ENCODE data around the gene IL1F10. TPM values are rescaled to one million over a fixed set of nuclear protein-coding genes. Genes with fewer than 3 reads are reported as not detected.

IL1F10 gene
- total and polyA plus RNA-seq, 2 donors (not counting 3 experiments of a cell fraction or from before 2014, with no cell fraction given) = not detected

DNA sequence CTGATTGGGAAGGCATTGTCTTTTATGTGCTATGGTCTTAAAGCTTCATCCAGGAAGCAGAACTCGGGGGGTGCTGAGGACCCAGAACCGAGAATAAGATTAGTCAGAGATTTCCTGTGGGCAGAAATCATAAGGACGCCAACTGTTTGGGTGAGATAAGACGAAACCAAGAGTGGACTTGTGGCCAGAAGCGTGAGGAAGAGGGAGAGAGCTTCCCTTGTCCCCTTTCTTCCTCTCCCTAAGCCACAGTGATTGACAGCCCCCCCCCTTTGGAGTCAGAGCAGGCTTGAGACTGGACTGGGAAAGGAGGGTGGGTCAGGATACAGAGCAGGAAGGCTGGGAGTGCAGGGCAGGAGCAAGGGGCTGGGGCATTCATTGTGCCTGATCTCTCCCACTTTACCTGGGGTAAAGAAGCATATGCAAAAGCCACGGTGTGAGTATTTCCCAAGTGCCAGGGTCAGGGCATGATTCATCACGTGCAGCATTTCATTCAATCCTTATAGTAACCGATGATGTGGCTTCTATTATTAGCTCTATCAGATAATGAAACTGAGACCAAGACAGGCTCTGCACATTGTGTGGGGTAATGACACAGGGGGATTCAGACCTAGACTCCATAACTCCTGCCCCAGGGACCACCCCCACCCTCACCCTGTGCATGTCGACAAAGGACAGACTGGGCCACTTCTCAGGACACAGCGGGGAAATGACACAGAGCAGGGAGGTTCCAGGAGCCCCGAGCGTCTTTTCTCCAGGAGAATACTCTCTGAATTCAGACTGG, 56.6 kb downstream of the IL1F10 start:
- Histone ChIP-seq H3K4me1 (ENCODE audit: control insufficient read depth, extremely low read depth, insufficient read depth, low read length) (peaks cover 11% of the 10 kb centered on the region), H3K9me1 (replicated peaks; ENCODE audit: control insufficient read depth, extremely low read depth, insufficient read depth, low read length) (no peaks in the 10 kb centered on the region), H3K79me2 (ENCODE audit: control insufficient read depth, insufficient read depth, low read length) (no peaks in the 10 kb centered on the region), H3K4me3 (replicated peaks in 1 of 3; ENCODE audit: insufficient read depth in 1 of 3, low read depth in 1 of 3, low read length in 3 of 3) (no peak overlapping the region), H3K9ac (replicated peaks; ENCODE audit: extremely low read depth, insufficient read depth, low read length) (no peak overlapping the region), H4K20me1 (replicated peaks; ENCODE audit: control insufficient read depth, extremely low read depth, insufficient read depth, low read length) (no peaks in the 10 kb centered on the region), H3K9me3 (replicated peaks; ENCODE audit: control insufficient read depth, insufficient read depth, low read length) (no peaks in the 10 kb centered on the region), H3K36me3 (ENCODE audit: control insufficient read depth in 2 of 2, extremely low read depth in 1 of 2, insufficient read depth in 2 of 2, low read length in 2 of 2) (no peaks in the 10 kb centered on the region), H3K27me3 (ENCODE audit: control insufficient read depth in 2 of 2, insufficient read depth in 2 of 2, low read length in 2 of 2) (peaks cover 2 to 13% of the 10 kb centered on the region in 2 experiments), H2AFZ (ENCODE audit: low read depth, low read length) (no peak overlapping the region), H3K4me2 (ENCODE audit: insufficient read depth, low read length) (no peak overlapping the region), H3K27ac (ENCODE audit: insufficient read depth, low read depth, low read length) (no peak overlapping the region)
- TF ChIP-seq GATA2 (IDR thresholded peaks at IDR 0.05; ENCODE audit: insufficient read depth, insufficient read length, low read depth, low read length) (no peak), POLR2A (IDR thresholded peaks at IDR 0.05; ENCODE audit: low read depth, low read length) (no peak), POLR2AphosphoS5 (IDR thresholded peaks at IDR 0.05; ENCODE audit: insufficient read depth, low read depth, low read length) (no peak), EZH2 (IDR thresholded peaks at IDR 0.05; ENCODE audit: borderline replicate concordance, low read depth, low read length, severe bottlenecking) (no peak), JUN (IDR thresholded peaks at IDR 0.05; ENCODE audit: borderline replicate concordance, insufficient read depth, insufficient read length, low read depth) (no peak), MYC (IDR thresholded peaks at IDR 0.05; ENCODE audit: low read depth, low read length) (no peak), FOS (IDR thresholded peaks at IDR 0.05; ENCODE audit: borderline replicate concordance, insufficient read depth, low read length) (no peak)
- TF ChIP-seq, protein P1, sequence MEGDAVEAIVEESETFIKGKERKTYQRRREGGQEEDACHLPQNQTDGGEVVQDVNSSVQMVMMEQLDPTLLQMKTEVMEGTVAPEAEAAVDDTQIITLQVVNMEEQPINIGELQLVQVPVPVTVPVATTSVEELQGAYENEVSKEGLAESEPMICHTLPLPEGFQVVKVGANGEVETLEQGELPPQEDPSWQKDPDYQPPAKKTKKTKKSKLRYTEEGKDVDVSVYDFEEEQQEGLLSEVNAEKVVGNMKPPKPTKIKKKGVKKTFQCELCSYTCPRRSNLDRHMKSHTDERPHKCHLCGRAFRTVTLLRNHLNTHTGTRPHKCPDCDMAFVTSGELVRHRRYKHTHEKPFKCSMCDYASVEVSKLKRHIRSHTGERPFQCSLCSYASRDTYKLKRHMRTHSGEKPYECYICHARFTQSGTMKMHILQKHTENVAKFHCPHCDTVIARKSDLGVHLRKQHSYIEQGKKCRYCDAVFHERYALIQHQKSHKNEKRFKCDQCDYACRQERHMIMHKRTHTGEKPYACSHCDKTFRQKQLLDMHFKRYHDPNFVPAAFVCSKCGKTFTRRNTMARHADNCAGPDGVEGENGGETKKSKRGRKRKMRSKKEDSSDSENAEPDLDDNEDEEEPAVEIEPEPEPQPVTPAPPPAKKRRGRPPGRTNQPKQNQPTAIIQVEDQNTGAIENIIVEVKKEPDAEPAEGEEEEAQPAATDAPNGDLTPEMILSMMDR (IDR thresholded peaks at IDR 0.05; ENCODE audit: extremely low read depth in 1 of 2, insufficient read depth in 1 of 2, low read depth in 1 of 2, low read length in 2 of 2) = no peak
- TF ChIP-seq, protein P2, sequence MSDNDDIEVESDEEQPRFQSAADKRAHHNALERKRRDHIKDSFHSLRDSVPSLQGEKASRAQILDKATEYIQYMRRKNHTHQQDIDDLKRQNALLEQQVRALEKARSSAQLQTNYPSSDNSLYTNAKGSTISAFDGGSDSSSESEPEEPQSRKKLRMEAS (IDR thresholded peaks at IDR 0.05; ENCODE audit: insufficient read depth, insufficient read length) = no peak
- FAIRE-seq = no peak
- intact Hi-C loops (cut with micrococcal nuclease) = no loop called here
- no TSS peak for BruUV-seq (replicated peaks)
- ChIA-PET POLR2A (no interaction called here), CTCF (interaction anchor here (0.6 to 1.4 kb wide), 2 partner anchors 14 to 44 kb away, joined by 3 to 4 read pairs; no protein-coding TSS in a partner anchor)
- no peak for DNase-seq (ENCODE audit: low read depth, low spot score)
- dilution Hi-C loops (cut with MboI; ENCODE audit: extremely low pct_ligation_motif_present, low sequenced_read_pairs) = no loop called here

Small RNAs within 50 kb of the gene (small RNA-seq; reads per million reads assigned to genes)
- gene RNU6-1180P (ENCODE audit: insufficient read depth, insufficient read length, low read depth, low replicate concordance) = 0.66 reads per million

Other genes with a start within 250 kb of the IL1F10 start
- not detected in 2 replicates for gene IL1B, start 231.2 kb upstream of the IL1F10 start, total RNA-seq
- 0.25 TPM in 1 of 2 replicates, not detected in the other for gene IL1B, start 231.2 kb upstream of the IL1F10 start, polyA plus RNA-seq
- gene IL37, start 156.8 kb upstream of the IL1F10 start, total RNA-seq = not detected in 2 replicates
- gene IL37, start 156.8 kb upstream of the IL1F10 start, polyA plus RNA-seq = not detected in 2 replicates
- not detected in 2 replicates for gene IL36G, start 90.0 kb upstream of the IL1F10 start, total RNA-seq
- gene IL36G, start 90.0 kb upstream of the IL1F10 start, polyA plus RNA-seq = not detected in 2 replicates
- not detected in 2 replicates for gene IL36A, start 62.5 kb upstream of the IL1F10 start, total RNA-seq
- not detected in 2 replicates for gene IL36A, start 62.5 kb upstream of the IL1F10 start, polyA plus RNA-seq
- gene IL36B, start 15.1 kb upstream of the IL1F10 start, total RNA-seq = not detected in 2 replicates
- not detected in 2 replicates for gene IL36B, start 15.1 kb upstream of the IL1F10 start, polyA plus RNA-seq
- not detected in 2 replicates for gene IL36RN, start 8.8 kb upstream of the IL1F10 start, total RNA-seq
- gene IL36RN, start 8.8 kb upstream of the IL1F10 start, polyA plus RNA-seq = not detected in 2 replicates
- gene IL1RN, start 59.6 kb downstream of the IL1F10 start, total RNA-seq = not detected in 2 replicates
- not detected in 2 replicates for gene IL1RN, start 59.6 kb downstream of the IL1F10 start, polyA plus RNA-seq
- gene PSD4, start 106.0 kb downstream of the IL1F10 start, total RNA-seq = 0.09 and 0.24 TPM in 2 replicates
- 0.01 TPM in 1 of 2 replicates, not detected in the other for gene PSD4, start 106.0 kb downstream of the IL1F10 start, polyA plus RNA-seq
- gene PAX8, start 211.0 kb downstream of the IL1F10 start, total RNA-seq = 0.22 and 0.28 TPM in 2 replicates
- gene PAX8, start 211.0 kb downstream of the IL1F10 start, polyA plus RNA-seq = 0.62 and 1.4 TPM in 2 replicates

Measured in endothelial cell of umbilical vein (primary cell).